GM19467 (cell line): ENCODE results near the gene ARL6IP4.
"Not testable (repeated sequence)": the region's sequence is repeated elsewhere in the genome, so short reads cannot be mapped to it uniquely, and the experiment has no call there.

Source experiments
- ATAC-seq: cut with Tn5 transposase; IDR thresholded peaks from one replicate; pipeline ENCODE4 v1.9.1; 2021; ENCODE audit warnings: mild to moderate bottlenecking, moderate library complexity; ENCODE audit not compliant: unreplicated experiment

Gene ARL6IP4

DNA sequence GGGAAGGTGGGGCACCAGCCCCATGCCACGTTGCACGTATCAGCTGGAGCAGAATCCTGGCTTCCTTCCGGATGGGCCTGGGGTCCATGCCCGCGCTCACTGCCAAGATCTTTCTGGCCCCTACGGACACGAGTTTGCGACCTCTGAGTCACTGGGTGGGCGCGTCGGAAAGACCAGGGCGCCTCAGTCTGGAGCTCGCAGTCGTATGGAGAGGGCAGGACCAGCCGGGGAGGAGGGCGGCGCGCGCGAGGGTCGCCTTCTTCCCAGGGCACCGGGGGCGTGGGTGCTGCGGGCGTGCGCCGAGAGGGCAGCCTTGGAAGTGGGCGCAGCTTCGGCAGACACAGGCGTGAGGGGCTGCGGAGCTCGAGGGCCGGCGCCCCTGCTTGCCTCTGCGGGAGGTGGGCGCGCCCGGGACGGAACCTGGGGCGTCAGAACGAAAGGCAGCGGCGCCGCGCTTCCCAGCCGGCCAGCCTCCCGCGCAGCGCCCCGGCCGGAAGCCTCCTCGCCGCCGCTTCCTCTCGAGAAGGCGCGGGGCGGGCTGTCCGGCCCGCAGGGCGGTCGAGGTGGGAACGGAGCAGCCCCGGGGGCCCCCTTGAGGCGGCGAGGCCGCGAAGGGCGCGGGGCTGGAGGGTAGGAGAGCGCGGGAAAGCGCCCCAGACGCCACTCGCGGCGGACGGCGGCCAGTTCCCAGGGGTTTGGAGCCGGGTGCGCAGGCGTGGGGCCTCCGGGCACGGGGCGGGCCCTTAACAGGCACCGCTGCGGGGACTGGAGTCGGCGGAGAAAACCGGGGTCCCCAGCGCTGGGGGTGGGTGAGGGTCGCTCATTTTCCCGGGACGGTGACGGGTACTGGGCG lies at the start of gene ARL6IP4:
Gene ARL6IP4 (plus strand): TSS at position 499 of the 853 bp plus-strand sequence. CDS start 459 bp downstream, outside the sequence.
- peak; percentile 62 for ATAC-seq

DNA sequence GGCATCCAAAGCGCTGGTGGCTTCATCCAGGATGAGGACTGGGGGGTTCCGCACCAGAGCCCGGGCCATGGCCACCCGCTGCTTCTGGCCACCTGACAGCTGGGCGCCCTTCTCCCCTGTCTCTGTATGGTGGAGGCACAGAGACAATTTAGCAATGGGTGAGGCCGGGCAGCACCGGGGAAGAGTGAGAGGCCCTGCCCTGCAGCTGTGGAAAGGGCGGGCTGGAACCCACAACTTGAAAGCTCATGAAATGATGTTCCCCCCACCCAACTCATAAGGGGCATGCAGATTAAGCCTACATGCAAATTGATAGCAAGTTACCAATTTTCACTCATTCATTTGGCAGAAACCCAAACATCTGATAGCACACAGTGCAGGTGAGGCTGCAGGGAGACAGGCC lies 48.3 kb upstream of the ARL6IP4 start:
- no peak for ATAC-seq

DNA sequence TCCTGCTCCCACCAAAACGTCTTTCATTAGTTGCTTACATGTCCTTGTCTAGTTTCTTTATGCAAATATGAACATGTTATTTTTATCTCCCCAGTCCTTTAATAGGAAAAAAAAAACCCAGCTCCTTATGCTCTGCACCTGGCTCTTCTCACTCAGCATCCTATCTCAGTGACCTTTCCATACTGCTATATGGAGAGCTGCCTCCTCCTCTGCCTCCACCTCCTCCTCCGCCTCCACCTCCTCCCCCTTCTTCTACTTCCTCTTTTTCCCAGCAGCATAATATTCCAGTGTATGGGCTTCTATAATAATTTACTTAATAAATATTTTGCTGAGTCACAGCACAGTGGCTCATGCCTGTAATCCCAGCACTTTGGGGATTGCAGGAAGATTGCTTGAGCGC lies 45.8 kb upstream of the ARL6IP4 start:
- ATAC-seq = no peak

DNA sequence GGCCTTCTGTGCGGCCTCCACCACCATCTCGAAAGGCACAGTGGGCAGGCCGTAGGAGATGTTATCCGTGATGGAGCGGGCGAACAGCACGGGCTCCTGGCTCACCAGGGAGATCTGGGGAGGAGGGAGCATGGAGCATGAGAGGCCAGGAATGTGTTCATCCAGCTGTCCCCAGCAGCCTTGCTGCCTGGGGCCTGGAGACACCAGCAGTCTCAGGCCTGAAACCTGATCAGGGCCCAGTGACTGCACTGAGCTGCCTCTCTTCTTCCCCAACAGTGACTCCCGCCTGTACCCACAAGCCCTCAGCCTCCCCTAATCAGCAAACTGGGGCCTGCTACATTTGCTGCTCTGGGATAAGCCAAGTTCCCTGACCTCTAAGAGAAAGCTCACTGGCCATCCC lies 45.2 kb upstream of the ARL6IP4 start:
- no peak for ATAC-seq

DNA sequence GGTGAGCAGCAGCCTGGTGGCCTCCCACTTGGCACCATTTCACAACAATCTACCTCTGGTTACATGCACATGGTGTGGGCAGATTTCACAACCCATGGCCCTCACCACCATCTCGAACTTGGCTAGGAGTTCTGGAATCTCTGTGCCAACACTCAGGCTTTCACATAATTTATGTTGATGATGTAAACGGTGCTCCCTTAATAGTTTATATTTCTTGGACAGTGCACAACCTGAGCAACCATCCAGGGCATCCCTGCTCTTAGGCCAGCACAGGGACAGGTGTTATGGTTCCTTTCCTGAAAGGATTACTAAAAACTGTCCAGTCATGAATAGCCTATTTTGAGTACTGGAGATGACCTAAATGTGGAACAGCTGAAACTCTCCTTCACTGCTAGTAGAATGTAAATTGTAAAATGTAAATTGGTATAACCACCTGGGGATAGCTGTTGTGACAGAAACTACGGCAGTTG lies 42.8 kb upstream of the ARL6IP4 start:
- ATAC-seq = no peak

DNA sequence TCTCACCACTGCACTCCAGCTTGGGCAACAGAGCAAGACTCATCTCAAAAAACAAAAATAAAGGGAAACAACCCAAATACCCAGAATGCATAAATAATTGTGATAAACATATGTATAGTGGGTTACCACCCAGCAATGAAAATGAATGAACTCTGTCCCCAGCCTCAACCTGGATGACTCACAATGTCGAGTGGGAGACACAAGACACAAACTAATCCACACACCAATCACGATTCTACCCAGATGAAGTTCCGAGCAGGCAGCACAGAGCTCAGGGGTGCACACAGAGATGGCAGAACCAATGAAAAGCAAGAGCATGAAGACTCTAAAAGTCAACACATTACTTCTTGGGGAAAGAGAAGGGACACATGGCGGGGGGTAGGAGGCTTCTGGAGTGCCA lies 41.4 kb upstream of the ARL6IP4 start:
- ATAC-seq = no peak

DNA sequence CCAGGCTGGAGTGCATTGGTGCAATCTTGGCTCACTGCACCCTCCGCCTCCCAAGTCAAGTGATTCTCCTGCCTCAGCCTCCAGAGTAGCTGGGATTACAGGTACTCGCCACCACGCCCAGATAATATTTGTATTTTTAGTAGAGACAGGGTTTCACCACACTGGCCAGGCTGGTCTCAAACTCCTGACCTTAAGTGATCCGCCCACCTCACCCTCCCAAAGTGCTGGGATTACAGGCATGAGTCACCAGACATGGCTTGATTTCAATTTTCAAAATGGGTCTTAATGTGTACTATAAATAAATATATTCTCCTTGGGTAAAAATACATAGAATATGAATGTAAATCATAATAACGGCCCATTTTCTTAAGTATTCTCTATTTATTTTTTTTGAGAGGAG lies 39.1 kb upstream of the ARL6IP4 start:
- not testable (repeated sequence) for ATAC-seq

GRCh38 chr12:122942637-122943036 lies 37.8 kb upstream of the ARL6IP4 start:
- no peak for ATAC-seq

- no peak for ATAC-seq
These were observed 37.3 kb upstream of the ARL6IP4 start for GRCh38 chr12:122943196-122943595.

DNA sequence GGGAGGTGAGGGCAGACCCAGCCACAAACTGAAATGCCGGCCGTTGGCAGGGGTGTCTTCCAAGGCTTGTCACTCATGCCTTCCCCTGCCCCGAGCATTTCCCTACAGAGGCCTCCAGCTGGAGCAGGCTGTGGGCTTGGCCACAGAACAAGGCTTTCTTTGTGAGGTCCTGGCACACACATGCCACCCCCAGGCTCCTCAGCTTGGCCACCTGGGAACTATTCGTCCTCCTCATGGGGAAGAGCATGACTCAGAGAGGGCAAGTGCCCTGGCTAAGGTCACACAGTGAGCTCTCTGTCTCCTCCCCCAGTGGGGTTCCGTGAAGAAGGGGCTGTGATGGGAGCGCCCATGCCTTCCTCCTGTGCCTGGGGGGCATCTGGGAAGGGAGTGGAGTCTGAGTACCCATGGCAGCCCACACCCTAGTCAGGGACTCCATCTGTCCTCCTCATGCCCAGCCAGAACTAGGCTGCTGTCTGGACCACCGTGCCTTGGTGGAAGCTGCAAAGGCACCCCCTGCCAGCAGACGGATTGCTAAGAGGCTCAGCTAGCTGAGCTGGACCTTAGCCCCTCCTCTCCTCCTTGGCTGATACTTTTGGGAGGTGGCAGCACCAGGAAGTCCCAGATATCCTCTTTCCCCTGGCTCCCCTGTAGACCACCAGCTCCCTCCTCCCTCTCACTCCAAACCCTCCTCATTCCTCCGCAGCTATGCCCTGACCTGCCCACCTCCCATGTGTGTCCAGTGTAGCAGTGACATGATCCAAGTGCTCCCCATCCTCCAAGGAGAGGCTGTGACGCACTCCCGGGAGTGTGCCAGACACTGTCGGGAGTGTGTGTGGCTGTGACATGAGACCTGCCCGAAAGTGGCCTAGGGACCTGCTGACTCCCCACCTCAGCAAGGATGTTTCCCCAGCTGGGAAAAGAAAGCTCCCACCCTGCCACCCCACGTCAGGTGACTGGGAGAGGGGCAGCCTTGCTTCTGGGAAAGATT lies 35.6 kb upstream of the ARL6IP4 start:
- no peak for ATAC-seq

DNA sequence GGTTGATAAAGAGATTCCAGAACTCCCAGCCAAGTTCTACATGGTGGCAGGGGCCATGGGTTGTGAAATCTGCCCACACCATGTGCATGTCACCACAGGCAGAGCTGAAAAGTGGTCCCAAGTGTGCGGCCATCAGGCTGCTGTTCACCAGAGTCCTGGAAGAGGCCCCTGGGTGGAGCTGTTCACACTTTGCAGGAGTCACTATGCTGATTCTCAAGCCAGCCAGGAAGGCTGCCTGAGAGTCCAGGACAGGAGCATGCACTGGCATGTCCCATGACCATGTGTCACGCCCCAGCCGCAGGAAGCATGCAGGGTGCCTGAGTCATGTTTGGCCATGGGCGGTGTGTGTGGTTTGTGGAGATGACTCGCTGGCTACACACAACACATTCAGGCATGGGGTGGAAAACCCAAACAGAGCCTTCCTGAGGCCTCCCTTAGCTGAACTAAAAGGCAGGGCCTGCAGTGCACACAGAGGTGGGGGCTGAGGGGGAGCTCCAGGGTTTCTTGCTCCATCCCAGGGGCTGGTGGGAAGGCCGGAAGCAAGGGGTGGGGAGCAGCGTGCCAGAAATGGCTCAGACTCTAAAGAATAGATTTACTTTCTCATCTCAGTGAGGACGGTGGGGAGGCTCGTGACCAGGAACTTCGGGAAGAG lies 33.7 kb upstream of the ARL6IP4 start:
- ATAC-seq = no peak

DNA sequence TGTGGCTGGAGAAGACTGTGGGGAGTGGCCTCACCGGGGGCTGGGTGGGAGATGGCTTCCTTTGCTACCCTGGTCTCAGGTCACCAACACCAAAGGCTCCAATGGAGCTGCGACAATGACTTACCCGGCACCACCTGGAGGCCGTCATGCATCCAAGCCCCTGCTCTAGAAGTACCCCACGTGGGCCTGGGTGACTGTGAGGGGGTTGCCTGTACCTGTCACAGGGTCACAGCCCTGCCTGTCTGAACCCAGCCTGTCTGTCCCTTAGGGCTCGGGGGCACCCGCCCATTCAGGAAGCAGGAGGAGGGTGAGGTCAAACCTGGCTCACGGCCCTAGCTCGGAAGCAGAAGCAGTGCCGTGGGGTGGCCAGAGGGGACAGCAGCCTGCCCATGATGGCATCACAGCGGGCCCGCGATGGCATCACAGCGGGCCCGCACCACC lies 33.1 kb upstream of the ARL6IP4 start:
- ATAC-seq = no peak

- no peak for ATAC-seq
These were observed 31.9 kb upstream of the ARL6IP4 start for GRCh38 chr12:122948605-122949004.

DNA sequence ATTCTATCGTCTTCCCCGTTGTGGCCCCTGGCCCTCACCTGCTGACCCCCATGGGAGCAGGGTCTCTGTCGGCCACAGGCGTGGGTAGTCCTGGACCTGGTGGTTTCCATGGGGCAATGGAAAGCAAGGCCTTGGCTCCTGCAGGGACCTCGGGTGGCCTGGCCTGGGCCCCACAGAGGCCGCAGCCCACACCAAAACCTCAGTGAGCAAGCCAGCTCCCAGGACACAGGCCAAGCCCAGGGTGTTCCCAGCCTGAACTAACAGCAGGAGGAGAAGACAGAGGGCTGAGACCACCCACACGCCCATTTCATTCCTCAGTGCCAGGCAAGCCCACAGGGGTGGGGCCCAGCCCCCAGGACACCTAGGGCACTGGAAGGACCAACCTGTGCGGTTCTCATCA lies 31.1 kb upstream of the ARL6IP4 start:
- no peak for ATAC-seq

GRCh38 chr12:122949816-122950675 lies 30.4 kb upstream of the ARL6IP4 start:
- no peak for ATAC-seq

DNA sequence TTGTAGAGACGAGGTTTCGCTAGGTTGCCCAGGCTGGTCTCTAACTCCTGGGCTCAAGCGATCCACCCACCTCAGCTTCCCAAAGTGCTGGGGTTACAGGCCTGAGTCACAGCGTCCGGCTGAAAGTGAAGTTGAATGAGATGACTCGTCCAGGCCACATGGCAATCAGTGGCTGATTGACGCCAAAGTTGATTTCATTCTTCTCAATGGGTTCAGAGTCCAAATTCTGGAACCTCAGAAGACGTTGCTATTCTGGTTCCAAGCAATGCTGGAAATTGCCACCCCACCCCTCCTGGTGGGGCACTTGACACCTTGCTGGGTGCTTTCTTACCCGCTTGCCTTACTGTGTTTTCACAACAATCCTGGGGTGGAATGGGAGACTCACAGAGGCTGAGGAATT lies 29.1 kb upstream of the ARL6IP4 start:
- ATAC-seq = no peak

- peak; percentile 56 for ATAC-seq
These were observed 28.2 kb upstream of the ARL6IP4 start for GRCh38 chr12:122951979-122952892.

DNA sequence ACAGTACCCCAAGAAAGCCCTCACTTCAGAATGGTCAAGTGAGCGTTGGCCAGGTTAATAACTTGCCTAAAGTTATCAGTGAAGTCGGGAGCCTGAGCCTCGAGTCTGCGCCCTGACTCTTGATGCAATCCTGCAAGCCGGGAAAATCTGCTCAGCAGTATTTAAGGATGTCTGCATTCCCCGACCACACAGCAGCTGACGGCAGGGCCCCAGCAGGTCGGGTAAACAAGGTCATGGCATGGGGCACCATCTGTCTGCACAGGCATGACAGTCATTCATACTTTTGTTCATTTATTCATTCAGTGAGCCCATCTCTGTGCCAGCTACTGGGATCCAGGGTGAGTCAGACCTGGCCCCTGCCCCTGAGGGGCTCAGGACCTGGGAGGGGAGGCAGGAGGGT lies 25.3 kb upstream of the ARL6IP4 start:
- ATAC-seq = no peak

DNA sequence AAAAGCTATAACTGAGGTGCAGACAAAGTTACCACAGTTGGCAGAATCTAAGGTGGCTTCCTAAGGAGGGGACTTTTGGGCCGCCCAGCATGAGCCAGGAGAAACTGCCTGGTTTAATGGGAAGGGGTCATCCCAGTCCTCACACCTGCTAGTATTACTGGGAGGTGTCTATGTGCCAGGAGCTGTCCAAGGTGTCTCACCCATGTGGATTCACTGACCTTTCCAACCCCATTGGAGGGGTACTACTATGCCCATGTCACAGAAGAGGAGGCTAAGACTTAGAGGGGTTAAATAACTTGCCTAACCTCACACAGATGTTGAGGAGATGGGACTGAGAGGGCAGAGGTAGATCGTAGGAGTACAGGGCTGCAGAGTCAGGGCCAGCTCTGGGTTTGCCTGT lies 24.4 kb upstream of the ARL6IP4 start:
- ATAC-seq = no peak
